Brain pericyte (primary cell): ENCODE results near the gene CHD3.
A peak's percentile ranks its signal among the peaks of the same experiment; 100 is the strongest.

Source experiments
- DNase-seq: peaks from one replicate; pipeline ENCODE4 v3.0.0-alpha.2; 2012; ENCODE audit warnings: low read depth, low spot score

CHD3 gene

DNA sequence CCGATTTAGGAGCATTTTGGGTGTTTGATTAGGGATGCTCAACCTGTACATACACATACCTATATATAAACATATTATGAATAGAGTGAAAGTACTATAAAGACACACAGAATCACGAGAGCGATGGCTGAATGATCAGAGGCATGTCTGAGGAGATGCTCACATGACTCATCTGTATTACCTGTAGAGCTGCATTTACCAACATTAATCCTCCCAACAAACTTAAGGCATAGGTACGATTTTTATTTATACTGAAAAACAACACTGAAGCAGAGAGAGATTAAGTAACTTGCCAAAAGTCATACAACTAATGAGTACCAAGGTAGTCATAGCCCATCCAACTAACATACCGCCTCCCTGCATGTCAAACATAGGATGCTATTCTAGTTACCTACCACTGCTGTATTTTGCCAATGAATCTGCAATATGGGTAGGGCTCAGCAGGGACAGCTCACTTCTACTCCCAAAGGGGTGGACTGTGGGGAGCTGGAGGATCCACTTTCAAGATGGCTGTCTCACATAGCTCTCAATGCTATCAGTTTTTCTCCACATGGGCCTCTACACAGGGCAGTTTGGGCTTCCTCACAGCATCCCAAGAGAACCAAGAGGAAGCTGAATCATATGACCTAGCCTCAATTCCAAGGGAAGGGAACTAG lies 23.5 kb upstream of the CHD3 start:
- DNase-seq, result no peak

DNA sequence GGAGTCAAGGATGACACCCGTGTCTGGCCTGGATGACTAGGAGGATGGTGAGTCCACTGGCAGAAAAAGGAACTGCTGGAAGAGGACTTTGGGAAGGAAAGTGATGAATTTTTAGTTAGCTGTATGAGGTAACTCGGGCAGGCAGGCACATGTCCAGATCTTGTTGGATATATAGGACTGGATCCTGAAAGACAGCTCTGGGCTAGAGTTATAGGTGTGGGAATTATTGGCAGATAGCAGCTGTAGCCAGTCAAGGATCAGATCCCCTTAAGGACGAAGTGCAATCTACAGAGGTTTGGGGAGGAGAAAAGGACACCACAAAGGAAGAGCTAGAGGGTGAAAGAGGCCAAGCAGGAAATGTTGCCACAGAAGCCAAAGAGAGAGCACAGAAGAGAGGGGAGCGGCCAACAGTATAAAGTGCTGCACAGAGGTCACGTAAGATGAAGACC lies 20.7 kb upstream of the CHD3 start:
- no peak for DNase-seq

DNA sequence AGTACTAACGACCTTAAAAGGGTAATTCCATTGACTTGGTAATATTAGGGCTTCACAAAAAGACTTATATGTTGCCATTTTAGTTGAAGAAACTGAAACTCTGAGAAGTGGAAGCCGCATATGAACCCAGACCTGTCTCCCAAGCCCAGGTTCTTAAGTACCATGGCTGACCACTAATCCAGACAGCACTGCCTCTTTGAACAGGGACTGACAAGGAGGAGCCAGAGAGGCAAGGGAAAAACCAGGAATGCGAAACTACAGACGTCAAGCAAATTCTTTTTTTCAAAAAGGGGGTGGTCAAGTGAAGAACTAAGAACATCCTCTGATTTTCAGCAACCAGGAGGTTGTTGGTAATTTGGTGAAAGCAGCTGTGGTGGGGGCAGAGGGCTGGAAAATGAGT lies 15.5 kb upstream of the CHD3 start:
- DNase-seq, result no peak

DNA sequence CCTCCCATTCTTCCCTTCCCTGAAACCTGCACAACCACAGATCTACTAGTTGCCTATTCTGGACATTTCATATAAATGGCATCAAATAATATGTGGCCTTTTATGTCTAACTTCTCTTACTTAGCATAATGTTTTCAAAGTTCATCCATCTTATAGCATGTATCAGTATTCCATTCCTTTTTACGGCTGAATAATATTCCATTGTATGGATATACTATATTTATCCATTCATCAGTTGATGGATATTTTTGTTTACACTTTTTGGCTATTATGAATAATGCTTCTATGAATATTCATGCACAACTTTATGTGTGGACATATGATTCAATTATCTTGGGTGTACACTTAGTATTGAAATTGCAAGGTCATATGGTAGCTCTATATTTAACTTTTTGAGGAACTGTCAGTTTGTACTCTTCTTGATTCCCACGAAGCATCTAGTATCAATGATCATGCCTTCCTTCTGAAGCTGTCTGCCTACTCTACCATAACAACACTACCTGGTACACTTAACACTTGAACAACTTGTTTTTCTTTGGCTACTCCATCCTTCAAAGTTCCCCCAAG lies 12.7 kb upstream of the CHD3 start:
- DNase-seq, result no peak

DNA sequence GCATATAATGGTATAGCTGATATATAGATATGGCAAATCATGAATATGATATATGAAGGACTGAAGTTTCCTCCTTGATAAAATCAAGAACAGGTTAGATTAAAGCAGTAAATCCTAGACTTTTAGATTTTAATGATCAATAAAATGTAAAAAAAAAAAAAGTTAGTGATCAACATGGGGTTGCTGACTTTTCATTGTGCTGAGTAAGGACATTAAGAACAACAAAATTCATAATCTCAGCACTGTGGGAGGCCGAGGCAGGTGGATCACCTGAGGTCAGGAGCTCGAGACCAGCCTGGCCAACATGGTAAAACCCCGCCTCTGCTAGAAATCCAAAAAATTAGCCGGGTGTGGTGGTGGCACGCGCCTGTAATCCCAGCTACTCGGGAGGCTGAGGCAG lies 10.4 kb upstream of the CHD3 start:
- no peak for DNase-seq

DNA sequence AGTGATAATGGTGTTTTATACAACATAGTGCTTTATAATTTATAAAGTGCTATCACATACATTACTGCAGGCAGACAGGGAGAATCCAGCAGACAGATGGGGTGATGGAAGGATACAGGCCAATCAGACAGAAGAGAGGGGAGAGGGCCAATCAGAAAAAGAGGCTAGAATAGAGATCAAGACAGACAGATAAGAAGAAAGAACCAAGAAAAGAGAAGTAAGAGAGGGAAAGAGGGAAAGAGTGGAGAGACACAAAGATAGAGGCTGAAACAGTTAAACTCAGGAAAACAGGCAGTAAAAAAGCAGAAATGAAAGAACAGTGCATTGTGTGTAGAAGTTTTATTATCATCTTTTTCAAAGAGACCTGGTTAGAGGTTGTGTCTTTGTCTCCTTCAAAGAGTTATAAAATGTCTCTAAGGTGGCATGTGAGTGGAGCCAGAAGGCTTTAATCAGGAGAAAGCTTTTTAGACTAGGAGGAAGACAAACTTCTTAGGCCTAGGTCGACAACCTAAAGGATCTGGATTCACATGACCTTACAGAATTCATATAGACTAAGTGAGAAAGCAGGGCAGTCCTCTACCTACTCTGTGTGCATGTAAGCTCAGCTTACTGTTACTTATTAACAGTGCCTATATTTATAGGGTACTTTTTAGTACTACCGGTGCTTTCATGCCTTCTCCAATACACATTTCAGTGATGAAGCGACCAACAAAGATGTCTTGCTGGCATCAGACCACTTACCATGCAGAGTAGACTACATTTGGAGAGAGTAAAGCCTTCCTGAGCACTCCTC lies 8.3 kb upstream of the CHD3 start:
- DNase-seq, result no peak

DNA sequence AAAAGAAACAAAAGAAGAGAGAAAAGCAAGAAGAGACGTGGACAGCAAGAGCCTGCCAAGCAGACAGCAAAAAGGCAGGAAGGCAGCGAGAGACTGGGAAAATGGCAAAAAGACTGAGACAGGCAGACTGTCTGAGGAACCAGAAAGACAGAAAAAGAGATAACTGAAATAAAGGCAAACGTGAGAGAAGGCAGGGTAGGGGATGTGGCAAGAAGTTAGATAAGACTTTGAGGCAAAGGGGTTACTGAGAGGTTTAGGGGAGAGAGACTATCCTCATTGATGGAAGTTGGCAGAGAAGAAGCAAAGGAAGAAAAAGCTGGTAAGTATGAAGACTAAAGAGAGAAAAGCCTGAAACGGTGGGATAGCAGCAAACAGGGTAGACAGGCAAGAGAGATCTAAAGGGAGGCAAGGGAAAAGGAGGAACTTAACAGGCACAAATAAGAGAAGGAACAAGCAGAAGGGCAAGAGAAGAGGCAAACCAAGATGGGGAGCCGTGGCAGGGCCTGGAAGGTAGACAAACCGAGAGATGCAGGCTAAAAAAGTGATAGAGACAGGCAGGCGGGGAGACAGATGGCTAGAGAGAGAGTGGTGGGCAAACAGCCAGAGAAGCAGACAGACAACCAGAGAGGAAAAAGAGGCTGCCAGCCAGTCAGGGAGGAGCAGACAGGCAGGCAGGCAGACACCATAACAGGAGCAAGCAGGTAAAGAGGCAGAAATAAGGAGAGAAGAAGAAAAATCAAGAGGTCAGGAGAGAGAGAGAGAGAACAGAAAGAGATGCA lies 7.1 kb upstream of the CHD3 start:
- no peak for DNase-seq

DNA sequence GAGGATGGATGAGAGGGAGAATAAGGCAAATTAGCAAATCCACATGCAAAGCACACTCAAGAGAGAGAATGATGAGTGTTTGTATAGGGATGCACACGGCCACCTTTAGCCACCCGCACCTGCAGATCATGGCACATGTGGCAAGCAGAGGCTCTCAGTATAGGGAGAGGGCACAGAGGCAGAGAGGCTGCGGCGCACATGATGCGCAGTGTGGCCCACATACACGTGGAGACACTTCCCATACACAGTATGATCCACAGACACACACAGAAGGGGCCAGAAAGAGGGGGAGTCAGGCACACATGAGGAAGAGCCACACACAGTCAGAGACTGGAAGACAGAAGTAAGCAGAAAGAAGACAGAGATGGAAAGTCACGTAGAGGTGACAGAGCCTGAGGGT lies 6.5 kb upstream of the CHD3 start:
- no peak for DNase-seq

DNA sequence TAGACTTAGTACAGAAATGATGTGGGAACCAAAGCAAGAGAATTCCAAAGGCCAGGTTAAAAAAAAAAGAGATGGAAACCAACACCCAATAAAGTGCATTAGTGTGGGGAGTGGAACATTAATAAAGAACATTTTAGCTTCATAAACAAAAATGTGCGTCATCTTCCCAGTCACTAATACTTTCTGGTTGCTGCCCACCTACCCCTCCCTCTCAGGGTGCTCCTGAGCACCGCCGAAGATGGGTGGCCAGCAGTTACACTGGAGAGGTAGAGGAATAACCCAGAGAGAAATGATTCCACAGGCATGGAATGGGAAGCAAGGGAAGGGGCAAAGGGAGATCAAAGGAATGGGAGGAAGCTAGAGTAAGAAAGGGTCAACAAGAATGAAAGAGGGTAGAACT lies 6.0 kb upstream of the CHD3 start:
- DNase-seq, result no peak

DNA sequence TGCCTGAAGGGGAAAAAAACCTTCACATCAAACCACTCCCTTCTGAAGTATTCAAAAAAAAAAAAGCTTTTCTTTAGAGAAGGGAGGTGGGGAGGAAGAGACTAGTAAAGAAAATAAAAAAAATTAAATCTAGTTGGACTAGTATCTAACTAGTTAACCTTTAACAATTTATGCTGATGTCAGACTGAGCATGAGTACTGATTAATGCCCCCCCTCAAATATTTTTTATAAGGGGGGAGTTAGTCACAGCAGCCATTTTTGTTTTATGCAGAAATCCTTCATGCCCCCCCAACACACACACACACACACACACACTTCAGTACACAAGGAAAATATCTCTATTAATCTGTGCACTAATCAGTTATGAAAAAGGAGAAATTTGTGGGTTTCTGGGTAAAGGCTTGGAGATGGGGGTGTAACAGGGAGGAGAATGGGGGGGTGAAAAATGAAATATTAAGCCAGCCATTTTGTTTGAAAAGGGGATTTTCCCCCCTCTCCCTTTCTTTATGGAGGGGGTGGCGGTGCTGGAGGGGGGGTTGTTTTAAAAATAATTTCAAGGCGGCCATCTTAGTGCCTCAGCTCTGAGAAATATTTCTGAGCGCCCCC lies 4.7 kb upstream of the CHD3 start:
- DNase-seq, result no peak

DNA sequence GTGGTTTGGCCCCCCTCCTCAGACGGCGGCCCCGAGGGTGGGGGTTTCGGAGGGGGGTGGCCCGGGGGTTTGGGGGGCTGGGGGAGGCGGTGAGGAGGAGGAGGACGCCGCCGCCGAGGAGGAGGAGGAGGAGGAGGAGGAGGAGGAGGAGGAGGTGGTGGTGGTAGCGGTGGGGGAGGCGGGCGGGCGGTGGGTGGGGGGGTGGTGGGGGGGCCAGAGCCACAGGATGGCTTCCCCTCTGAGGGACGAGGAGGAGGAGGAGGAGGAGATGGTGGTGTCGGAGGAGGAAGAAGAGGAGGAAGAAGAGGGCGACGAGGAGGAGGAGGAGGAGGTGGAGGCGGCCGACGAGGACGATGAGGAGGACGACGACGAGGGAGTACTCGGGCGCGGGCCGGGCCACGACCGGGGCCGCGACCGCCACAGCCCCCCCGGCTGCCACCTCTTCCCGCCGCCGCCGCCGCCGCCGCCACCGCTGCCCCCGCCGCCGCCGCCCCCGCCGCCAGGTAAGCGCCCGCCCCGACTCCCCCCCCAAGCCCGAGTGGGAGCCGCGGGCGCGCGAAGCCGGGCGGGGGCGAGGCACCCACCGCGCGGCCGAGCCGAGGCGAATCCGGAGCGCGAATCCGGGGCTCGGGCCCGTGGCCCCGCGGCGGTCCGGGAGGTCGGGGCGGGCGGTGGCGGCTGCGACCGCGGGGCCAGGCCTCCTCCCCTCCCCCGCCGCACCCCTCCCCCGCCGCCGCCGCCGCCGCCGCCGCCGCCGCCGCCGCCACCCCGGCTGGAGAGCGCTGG lies 3.8 kb upstream of the CHD3 start:
- no peak for DNase-seq

DNA sequence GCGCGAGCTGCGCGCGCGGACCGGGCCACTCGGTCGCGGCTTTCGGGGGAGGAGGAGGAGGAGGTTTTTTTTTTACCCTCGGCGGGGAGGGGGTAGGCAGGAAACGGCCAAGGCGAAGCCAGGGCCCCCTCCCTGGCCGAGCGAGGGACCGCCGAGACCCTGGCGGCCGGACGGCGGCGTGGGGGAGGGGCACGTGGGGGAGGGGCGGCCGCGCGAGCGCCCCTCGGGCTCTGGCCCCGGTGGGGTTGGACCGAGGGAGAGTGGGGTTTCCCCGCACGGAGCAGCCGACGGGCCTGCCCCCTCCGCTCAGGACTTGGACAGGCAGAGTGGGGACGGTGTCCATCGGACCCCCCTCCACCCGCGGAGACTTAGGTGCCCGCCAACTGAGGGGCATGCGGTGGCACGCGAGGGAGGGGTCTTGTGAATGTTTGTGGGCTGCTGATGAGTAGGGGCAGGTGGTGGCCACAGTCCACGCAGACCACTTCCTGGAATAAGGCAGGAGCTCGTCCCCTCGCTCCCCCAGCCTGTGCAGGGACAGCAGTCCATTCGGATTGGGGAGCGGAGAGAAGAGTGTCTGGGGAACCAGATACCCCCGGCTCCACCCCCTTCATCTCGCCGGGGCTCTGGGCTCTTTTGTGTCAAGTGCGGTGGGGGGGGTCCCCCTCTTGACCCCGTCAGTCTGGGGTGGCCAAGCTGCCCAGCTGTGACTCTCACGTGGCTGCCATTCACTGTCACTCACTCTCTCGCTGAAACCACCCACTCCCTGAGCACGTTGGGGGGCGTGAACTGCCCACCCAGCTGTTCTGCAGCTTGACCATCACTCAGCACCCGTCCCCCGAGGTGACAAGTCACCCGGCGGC lies 3.0 kb upstream of the CHD3 start:
- DNase-seq, result no peak

DNA sequence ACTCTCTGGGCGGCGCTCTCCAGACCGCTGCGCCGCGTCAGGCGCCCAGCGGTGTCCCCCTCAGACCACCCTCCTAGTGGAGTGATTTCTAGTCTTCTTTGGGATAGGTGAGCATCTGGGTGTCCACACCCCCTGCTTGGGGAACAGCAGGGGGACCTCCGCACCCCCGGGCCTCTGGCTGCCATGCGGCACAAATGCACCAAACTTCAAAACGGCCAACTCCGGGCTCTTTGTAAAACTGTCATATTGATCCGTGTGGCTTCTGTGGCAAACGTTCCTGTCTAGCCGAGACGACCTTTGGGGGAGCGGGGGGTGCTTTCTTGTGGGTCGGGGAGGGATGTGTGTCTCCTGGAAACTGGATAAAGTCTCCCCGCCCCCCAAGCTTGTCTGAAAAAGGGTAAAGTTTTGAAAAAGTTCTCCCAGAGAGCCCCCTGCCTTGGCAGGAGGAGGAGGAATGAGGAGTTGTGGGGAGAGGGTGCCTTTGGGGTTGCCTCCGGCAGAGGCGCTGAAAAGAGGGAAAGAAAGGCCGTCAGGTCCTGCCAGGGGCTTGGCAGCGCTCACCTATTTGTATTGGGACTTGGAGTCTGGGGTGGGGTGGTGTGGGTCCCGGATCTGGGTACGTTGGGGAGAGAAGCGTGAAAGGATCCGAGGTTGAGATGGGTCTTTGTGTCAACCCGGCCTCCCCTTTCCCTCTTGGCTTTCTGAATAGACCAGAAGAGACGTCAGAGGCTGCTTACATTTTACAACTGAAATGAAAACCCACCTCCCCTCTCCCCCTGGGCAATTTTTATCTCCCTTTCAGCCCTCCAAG lies 2.2 kb upstream of the CHD3 start:
- DNase-seq, result no peak

DNA sequence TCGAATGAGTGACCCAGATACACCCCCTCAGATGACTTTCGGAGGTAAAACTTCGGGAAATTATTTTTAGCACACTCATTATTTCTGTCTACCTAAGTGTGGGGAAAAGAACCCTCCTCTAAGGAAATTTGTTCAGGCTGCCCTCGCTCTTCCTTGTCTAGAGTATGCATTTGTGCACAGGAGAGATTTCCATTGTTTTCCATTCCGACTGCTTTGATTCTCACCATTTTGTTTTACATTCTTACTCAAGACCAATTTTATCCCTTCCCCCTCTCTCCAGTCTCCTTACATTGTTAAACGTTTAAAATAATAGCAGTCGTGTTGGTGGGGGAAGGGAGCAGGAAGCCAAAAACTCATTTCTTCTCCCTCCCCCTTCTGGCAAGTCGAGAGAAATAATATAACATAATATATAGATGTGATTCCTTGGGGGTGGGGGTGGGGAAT lies 1.5 kb upstream of the CHD3 start:
- no peak for DNase-seq

DNA sequence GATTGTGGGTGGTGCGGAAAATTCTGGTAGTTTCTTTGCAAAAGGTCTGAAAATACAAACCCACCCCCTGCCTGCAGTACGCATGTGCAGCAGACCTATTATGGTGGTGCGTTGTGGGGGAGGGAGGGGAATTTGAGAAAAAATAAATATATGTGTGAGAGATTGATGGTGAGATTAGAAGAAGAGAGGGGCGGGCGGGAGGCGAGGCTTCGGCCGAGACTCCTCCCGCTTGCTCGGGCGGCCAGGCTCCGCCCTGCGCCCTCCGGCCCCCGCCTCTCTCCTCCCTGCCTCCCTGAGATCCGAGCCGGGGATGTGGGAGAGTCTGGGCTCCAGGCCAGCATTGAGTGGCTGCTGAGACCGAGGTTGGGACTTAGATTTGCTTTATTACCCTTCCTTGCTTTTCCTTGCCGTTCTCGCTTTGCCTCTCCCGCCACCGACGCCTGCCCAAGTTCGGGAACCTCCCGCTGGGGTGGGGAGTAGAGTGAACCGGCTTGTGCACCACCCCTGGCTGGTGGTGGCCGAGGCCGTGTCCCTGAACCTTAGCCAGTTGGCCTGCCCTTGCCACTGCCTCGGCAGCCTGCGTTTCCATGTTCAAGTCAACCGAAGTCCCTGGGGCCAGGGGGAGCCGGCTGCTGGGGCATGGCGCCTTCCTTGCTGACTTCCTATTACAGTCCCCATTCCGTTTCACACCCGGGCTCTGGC lies 956 bp upstream of the CHD3 start:
- DNase-seq, result peak; percentile 96

DNA sequence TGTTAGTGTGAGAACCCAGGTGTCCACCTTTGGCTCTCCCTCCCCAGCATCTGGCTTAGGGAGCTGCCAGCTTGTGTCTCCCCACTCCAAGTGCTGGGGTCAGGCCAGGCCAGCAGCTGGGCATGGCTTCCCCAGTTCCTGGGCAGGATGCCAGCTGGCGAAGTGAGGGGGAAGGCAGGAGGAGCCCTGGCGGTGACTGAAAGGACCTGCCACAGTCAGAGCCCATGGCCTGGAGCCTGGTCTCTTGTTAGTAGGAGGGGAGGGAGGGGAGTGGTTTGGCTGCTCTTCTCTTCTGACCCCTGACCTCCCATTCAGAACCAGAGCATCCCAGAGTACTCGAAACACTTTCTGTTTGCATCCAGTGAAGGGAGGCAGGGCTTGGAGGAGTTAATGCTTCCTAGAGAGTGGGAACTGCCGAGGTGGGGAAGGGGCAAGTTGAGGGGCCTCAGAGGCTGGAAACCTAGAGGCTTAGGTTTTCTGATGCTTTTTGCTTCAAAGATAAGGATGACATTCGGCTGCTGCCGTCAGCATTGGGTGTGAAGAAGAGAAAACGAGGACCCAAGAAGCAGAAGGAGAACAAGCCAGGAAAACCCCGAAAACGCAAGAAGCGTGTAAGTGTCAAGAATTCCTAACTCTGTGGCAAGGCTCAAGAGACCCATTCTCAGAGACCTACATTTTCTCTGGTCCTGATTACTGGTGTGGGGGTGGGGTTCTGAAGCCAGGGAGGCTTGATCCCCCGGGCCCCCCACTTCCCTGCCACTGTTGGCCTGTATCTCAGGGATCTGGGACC lies 772 bp downstream of the CHD3 start:
- DNase-seq, result peak; percentile 88

DNA sequence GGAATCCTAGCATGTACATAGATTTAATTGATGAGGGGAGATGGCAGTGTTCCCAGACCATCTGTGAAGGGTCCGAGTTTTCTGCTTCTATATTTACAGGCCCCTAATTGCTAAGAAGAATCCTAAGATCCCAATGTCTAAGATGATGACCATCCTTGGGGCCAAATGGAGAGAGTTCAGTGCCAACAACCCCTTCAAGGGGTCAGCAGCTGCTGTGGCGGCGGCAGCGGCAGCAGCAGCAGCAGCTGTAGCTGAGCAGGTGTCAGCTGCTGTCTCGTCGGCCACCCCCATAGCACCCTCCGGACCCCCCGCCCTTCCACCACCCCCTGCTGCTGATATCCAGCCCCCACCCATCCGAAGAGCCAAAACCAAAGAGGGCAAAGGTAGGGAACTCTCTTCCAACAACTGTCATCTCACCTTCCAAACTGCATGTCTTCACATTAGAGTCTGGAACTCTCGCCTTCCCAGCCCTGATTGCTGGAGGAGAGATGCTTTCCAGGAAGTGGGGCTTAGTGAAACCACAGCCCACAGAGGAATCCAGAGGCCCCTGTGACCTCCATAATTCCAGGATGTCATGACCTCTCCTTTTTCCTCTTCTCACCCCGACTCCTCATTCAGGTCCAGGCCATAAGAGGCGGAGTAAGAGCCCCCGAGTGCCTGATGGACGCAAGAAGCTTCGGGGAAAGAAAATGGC lies 4.7 kb downstream of the CHD3 start:
- no peak for DNase-seq
